DMS153 treated with DMSO at 0.1 percent for 48 hours (cell line): ENCODE measurements around the gene IKZF3.
"Not testable (repeated sequence)": the region's sequence is repeated elsewhere in the genome, so short reads cannot be mapped to it uniquely, and the experiment has no call there.

Experiments
- DNase-seq: peaks from one replicate; lab custom pipeline; 2025; ENCODE audit not compliant: unreplicated experiment; lab: John Stamatoyannopoulos, UW

Gene IKZF3

DNA sequence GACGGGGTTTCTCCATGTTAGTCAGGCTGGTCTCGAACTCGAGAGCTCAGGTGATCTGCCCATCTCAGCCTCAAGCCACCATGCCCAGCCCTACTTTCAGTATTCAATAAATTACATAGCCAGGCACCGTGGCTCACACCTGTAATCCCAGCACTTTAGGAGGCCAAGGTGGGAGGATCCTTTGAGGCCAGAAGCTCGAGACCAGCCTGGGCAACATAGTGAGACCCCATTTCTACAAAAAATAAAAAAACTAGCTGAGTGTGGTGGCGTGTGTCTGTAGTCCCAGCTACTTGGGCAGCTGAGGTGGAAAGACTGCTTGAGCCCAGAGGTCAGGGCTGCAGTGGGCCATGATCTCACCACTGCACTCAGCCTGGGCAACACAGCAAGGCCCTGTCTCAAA, 142.0 kb downstream of the IKZF3 start:
- no peak for DNase-seq

DNA sequence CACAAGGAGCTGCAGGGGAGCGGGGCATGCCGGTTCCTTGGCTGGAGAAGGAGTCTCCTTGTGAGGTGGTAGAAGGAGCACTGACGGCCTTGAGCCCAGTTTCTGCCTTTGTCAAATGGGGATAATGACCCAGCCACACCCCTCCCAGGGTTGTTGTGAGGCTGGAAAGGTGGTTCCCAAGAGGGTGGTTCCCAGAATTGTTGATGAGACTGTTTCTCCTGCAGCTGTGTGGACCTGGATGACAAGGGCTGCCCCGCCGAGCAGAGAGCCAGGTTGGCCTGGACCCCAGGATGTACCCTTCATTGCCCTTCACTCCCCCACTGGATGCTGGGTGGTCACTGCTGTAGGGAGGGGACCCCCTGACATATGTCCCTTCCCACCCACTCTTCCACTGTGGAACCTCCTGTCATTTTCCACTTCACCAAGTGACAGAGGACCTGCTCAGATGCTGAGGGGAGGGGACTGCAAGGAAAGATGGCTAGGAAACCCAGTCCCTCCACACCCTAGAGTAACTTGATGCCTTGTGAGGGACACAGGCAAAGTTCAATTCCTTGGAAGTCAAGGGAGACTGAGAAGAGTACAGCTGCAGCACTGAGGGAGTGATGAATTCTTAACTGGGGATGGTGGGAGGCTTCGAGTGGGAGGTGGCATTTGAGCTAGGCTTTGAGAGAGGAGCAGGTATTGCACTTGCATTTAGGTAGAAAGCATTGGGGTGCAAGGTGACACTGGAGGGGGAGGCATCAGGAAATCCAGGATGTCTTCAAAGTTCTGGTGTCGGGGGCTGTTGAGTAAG, 144.4 kb downstream of the IKZF3 start:
- DNase-seq, result no peak

DNA sequence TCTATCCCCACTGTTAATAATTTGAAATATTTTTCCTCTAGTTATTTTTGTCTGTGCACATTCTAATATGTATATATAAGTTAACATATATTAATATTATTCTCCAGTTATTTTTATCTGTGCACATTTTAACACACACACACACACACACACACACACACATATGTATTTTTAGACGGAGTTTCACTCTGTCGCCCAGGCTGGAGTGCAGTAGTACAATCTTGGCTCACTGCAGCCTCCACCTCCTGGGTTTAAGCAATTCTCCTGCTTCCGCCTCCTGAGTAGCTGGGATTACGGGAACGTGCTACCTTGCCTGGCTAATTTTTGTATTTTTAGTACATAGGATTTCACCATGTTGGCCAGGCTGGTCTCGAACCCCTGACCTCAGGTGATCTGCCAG, 146.5 kb downstream of the IKZF3 start:
- DNase-seq, result no peak

DNA sequence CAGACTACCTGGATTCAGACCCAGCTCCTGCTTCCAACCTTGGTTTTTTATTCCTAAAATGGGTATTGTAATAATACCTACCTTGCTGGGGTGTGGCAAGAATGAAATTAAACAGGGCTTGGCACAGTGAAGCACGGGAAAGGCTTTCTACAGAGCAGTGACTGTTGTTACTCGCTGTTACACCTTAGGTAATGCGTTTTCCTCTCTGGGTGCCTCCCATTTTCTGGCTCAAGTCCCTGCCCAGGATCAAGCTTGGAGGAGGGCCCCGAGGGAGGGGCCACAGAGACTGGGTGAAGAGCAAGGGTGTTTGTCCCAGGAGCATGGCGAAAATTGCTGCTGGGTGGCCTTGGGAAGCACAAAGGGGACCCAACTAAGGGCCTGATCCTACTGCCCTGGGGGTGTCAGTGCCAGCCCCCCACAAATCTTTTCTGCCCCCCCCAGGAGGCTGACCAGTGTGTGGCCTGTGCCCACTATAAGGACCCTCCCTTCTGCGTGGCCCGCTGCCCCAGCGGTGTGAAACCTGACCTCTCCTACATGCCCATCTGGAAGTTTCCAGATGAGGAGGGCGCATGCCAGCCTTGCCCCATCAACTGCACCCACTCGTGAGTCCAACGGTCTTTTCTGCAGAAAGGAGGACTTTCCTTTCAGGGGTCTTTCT, 147.1 kb downstream of the IKZF3 start:
- no peak for DNase-seq

DNA sequence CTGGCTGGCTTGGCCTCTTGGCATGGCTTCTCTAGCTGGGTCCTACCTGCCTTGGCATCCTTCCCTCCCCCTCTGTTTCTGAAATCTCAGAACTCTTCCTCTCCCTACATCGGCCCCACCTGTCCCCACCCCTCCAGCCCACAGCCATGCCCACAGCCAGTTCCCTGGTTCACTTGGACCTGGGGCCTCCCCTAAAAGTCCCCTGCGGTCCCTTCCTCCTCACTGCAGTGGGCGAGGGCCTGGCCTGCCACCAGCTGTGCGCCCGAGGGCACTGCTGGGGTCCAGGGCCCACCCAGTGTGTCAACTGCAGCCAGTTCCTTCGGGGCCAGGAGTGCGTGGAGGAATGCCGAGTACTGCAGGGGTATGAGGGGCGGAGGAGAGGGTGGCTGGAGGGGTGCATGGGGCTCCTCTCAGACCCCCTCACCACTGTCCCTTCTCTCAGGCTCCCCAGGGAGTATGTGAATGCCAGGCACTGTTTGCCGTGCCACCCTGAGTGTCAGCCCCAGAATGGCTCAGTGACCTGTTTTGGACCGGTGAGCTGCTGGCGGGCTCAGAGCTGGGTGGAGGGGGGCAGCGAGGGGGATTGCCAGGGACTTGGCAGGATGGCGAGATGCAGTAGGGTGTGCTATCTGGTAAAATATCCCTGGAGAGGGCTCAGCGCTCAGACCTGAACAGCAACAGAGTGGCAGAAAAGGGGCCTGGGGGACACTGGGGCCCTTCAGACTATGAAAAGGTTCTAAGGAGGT, 147.9 kb downstream of the IKZF3 start:
- DNase-seq, result no peak

DNA sequence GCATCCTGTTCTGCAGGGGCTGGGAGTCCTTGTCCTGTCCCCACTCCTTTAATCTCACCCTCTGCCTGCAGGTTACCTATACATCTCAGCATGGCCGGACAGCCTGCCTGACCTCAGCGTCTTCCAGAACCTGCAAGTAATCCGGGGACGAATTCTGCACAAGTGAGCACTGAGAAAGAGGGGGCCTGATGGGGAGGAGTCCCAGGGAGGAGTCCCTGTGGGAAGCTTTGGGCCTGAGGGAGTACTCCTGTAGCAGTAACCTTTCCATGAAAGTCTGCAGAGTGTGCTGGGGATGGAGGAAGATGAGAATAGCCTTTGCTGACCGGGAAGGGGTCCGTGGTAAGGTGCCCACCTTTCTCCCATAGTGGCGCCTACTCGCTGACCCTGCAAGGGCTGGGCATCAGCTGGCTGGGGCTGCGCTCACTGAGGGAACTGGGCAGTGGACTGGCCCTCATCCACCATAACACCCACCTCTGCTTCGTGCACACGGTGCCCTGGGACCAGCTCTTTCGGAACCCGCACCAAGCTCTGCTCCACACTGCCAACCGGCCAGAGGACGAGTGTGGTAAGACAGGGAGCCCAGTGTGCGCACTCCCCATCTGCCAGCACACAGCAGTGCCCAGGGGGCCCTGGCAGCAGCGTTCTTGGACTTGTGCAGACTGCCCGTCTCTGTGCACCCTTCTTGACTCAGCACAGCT, 148.6 kb downstream of the IKZF3 start:
- DNase-seq, result no peak

DNA sequence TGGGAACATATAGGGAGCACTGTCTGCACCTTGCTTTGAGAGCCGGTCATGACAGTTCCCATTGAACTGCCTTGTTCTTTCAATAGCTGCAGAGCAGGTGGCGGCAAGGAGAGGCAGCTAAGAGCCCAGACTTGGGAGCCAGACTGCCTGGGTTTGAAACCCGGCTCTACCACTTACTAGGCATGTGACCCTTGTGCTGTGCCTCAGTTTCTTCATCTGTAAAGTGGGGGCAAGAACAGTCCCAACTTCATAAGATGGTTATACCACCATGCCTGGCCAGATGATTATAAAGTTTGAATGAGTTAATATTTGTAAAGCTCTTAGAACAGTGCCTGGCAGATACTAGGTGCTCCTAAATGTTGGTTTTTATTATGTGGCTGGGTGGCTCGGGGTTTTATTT, 149.9 kb downstream of the IKZF3 start:
- no peak for DNase-seq

DNA sequence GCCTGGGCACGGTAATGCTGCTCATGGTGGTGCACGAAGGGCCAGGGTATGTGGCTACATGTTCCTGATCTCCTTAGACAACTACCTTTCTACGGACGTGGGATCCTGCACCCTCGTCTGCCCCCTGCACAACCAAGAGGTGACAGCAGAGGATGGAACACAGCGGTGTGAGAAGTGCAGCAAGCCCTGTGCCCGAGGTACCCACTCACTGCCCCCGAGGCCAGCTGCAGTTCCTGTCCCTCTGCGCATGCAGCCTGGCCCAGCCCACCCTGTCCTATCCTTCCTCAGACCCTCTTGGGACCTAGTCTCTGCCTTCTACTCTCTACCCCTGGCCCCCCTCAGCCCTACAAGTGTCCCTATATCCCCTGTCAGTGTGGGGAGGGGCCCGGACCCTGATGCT, 152.3 kb downstream of the IKZF3 start:
- no peak for DNase-seq

DNA sequence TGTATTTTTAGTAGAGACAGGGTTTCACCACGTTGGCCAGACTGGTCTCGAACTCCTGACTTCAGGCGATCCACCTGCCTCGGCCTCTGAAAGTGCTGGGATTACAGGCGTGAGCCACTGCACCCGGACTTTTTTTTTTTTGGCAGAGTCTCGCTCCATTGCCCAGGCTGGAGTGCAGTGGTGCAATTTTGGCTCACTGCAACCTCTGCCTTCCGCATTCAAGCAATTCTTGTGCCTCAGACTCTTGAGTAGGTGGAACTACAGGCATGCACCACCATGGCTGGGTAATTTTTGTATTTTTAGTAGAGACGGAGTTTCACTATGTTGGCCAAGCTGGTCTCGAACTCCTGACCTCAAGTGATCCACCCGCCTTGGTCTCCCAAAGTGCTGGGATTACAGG, 153.0 kb downstream of the IKZF3 start:
- not testable (repeated sequence) for DNase-seq

DNA sequence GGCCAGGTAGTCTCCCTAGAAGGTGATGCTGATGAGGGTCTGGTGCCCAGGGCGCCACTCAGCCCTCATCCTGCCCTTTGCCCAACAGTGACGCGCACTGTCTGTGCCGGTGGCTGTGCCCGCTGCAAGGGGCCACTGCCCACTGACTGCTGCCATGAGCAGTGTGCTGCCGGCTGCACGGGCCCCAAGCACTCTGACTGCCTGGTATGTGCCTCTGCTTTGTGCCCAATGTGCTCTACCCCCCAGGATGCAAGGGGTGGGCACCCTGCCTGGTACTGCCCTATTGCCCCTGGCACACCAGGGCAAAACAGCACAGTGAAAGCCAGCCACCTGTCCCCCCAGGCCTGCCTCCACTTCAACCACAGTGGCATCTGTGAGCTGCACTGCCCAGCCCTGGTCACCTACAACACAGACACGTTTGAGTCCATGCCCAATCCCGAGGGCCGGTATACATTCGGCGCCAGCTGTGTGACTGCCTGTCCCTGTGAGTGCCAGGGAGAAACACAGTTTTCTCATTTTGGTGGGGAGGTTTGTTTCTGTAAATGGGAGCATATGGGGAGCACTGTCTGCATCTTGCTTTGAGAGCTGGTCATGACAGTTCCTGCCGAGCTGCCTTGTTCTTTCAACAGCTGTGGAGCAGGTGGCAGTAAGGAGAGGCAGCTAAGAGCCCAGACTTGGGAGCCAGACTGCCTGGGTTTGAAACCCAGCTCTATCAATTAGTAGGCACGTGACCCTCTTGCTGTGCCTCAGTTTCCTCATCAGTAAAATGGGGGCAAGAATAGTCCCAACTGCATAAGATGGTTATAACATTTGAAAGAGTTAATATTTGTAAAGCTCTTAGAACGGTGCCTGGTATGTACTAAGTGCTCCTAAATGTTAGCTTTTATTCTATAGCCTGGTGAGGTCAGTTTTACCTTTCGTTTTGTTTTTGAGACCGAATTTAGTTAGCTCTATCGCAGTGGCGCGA, 153.8 kb downstream of the IKZF3 start:
- DNase-seq, result no peak

DNA sequence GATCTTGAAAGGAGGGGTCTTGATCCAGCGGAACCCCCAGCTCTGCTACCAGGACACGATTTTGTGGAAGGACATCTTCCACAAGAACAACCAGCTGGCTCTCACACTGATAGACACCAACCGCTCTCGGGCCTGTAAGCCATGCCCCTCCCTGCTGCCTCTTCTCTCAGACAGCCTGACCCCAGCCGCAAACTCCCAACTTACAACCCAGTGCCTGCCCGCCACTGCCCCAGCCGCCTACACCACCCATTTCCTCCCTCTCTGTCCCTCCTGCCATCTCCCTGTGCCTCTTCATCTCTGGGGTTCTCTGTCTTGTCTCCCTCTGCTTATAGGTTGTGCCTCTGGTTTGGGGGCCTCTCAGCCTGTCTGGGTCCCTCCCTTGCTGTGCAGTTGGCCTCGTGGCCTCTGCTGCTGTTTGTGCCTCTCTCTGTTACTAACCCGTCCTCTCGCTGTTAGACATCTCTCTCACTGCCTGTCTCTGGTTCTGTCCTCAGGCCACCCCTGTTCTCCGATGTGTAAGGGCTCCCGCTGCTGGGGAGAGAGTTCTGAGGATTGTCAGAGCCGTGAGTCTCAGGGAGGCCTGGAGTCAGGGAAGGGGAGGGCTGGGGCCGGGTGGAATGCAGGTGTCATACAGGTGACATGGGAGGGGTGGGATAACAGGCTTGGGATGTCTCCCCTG, 154.7 kb downstream of the IKZF3 start:
- no peak for DNase-seq
